GM18517 (cell line): ENCODE data around the gene LDLRAD1.
"Not testable (repeated sequence)": the region's sequence is repeated elsewhere in the genome, so short reads cannot be mapped to it uniquely, and the experiment has no call there.

ENCODE experiments used
- ATAC-seq: cut with Tn5 transposase; IDR thresholded peaks from one replicate; pipeline ENCODE4 v1.9.1; 2021; ENCODE audit warnings: mild to moderate bottlenecking, moderate library complexity; ENCODE audit not compliant: unreplicated experiment

Gene LDLRAD1

GRCh38 chr1:53995683-53996082, 22.3 kb downstream of the LDLRAD1 start:
- ATAC-seq, result no peak

GRCh38 chr1:53994516-53994915, 23.5 kb downstream of the LDLRAD1 start:
- not testable (repeated sequence) for ATAC-seq

- ATAC-seq, result no peak
These were observed 25.7 kb downstream of the LDLRAD1 start for GRCh38 chr1:53992085-53992874.

- ATAC-seq, result no peak
These were observed 30.1 kb downstream of the LDLRAD1 start for GRCh38 chr1:53987880-53988279.

- ATAC-seq, result no peak
These were observed 31.5 kb downstream of the LDLRAD1 start for GRCh38 chr1:53986458-53986857.

- no peak for ATAC-seq
These were observed 33.3 kb downstream of the LDLRAD1 start for GRCh38 chr1:53984726-53985125.

GRCh38 chr1:53982763-53983104, 35.3 kb downstream of the LDLRAD1 start:
- ATAC-seq, result no peak

GRCh38 chr1:53982034-53982762, 35.8 kb downstream of the LDLRAD1 start:
- no peak for ATAC-seq

- ATAC-seq, result no peak
These were observed 36.8 kb downstream of the LDLRAD1 start for GRCh38 chr1:53981220-53981619.

- no peak for ATAC-seq
These were observed 38.1 kb downstream of the LDLRAD1 start for GRCh38 chr1:53979712-53980450.

- no peak for ATAC-seq
These were observed 42.1 kb downstream of the LDLRAD1 start for GRCh38 chr1:53975861-53976260.

- ATAC-seq, result no peak
These were observed 46.3 kb downstream of the LDLRAD1 start for GRCh38 chr1:53971718-53972117.

- ATAC-seq, result not testable (repeated sequence)
These were observed 48.7 kb downstream of the LDLRAD1 start for GRCh38 chr1:53969323-53969722.

- no peak for ATAC-seq
These were observed 49.9 kb downstream of the LDLRAD1 start for GRCh38 chr1:53968125-53968513.

- no peak for ATAC-seq
These were observed 50.4 kb downstream of the LDLRAD1 start for GRCh38 chr1:53967409-53968124.

- no peak for ATAC-seq
These were observed 51.2 kb downstream of the LDLRAD1 start for GRCh38 chr1:53966794-53967193.

GRCh38 chr1:53964109-53964508, 53.9 kb downstream of the LDLRAD1 start:
- ATAC-seq, result no peak

GRCh38 chr1:53963460-53963859, 54.5 kb downstream of the LDLRAD1 start:
- ATAC-seq, result no peak

GRCh38 chr1:53962395-53962794, 55.6 kb downstream of the LDLRAD1 start:
- ATAC-seq, result no peak

GRCh38 chr1:53959664-53960250, 58.2 kb downstream of the LDLRAD1 start:
- no peak for ATAC-seq
